ENCODE results near the gene ZNF774. TPM values are rescaled to one million over a fixed set of nuclear protein-coding genes. Genes with fewer than 3 reads are reported as not detected.

ZNF774 gene
- total RNA-seq, 1 donor from 2014 or later = 4.8 TPM

DNA sequence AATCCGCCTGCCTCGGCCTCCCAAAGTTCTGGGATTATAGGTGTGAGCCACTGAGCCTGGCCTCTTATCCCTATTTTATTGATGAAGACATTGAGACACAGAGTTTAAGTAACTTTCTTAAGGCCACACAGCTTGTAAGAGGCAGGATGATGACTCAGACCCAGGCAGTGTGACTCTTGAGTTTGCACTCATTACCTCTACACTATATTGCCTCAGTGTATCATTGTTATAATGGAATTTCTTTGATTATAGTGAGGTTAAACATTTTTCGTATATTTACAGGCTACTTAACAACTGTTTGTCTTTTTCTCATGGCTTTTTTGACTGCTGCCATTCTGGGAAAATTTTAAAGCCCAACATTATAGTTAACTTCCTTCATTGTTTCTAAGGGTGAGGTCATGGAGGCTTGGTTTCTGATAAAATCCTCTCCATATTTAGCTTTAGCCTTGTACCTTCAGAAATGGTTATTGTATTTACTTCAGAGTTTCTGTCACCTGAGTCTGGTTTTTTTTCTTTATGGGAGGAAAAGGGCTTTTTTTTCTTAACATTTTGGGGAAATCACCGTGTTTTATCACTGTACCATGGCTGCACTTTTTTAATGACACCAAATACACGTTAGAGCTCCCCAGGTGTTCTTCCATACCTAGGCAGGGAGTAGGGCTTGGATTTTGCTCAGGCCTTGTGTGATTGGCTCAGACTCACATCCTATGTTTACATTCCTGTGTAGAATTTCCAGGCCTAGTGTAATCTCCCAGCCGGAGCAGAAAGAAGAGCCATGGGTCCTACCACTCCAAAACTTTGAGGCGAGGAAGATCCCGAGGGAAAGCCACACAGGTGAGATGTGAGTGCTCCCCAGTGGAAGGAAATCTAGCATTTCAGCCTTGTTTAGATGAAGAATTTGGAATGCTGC is 6.3 kb downstream of the ZNF774 start:
- Mint-ChIP-seq H3K27ac (peak overlapping the region; percentile 80), H3K4me1 (ENCODE audit: unreplicated experiment) (peaks cover 3% of the 10 kb centered on the region), H3K36me3 (peaks cover 7% of the 10 kb centered on the region), H3K9me3 (no peaks in the 10 kb centered on the region), H3K4me3 (no peak overlapping the region), H3K27me3 (no peaks in the 10 kb centered on the region)
- DNase-seq (ENCODE audit: extremely low spot score, unreplicated experiment) = no peak
- TF ChIP-seq, protein P1, sequence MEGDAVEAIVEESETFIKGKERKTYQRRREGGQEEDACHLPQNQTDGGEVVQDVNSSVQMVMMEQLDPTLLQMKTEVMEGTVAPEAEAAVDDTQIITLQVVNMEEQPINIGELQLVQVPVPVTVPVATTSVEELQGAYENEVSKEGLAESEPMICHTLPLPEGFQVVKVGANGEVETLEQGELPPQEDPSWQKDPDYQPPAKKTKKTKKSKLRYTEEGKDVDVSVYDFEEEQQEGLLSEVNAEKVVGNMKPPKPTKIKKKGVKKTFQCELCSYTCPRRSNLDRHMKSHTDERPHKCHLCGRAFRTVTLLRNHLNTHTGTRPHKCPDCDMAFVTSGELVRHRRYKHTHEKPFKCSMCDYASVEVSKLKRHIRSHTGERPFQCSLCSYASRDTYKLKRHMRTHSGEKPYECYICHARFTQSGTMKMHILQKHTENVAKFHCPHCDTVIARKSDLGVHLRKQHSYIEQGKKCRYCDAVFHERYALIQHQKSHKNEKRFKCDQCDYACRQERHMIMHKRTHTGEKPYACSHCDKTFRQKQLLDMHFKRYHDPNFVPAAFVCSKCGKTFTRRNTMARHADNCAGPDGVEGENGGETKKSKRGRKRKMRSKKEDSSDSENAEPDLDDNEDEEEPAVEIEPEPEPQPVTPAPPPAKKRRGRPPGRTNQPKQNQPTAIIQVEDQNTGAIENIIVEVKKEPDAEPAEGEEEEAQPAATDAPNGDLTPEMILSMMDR (conservative IDR thresholded peaks at IDR 0.05) = no peak

DNA sequence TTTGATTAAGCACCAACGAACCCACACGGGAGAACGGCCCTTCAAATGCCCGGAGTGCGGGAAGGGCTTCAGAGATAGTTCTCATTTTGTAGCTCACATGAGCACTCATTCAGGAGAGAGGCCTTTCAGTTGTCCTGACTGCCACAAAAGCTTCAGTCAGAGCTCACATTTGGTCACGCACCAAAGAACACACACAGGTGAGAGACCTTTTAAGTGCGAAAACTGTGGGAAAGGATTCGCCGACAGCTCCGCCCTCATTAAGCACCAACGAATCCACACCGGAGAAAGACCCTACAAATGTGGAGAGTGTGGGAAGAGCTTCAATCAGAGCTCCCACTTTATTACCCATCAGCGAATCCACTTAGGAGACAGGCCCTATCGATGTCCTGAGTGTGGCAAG is 8.7 kb downstream of the ZNF774 start:
- H3K27me3 Mint-ChIP-seq = no peaks in the 10 kb centered on the region
- no peak overlapping the region for H3K27ac Mint-ChIP-seq
- no peak for DNase-seq (ENCODE audit: extremely low spot score, unreplicated experiment)
- TF ChIP-seq, protein P1 (conservative IDR thresholded peaks at IDR 0.05) = no peak
- peaks cover 3% of the 10 kb centered on the region for H3K4me1 Mint-ChIP-seq (ENCODE audit: unreplicated experiment)
- no peak overlapping the region for H3K4me3 Mint-ChIP-seq
- H3K36me3 Mint-ChIP-seq = peaks cover 7% of the 10 kb centered on the region
- no peaks in the 10 kb centered on the region for H3K9me3 Mint-ChIP-seq

DNA sequence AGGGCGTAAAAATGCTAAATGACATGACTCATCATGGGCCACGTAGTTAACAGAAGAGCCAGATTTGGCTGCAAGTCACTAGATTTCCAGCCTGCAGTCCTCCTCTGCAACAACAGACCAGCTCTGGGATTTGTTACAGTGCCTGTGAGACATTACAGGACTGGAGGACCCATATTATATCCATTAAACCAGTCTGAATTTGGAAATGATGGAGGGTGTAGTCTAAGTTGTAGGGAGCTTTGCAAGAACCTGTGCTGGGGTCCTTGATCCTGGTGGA is 10.8 kb downstream of the ZNF774 start:
- Mint-ChIP-seq H3K4me1 (ENCODE audit: unreplicated experiment) (peaks cover 11% of the 10 kb centered on the region), H3K27ac (peak overlapping the region; percentile 72), H3K27me3 (no peaks in the 10 kb centered on the region), H3K9me3 (no peaks in the 10 kb centered on the region), H3K4me3 (no peak overlapping the region), H3K36me3 (peaks cover 7% of the 10 kb centered on the region)
- no peak for DNase-seq (ENCODE audit: extremely low spot score, unreplicated experiment)
- TF ChIP-seq, protein P1 (conservative IDR thresholded peaks at IDR 0.05) = no peak

DNA sequence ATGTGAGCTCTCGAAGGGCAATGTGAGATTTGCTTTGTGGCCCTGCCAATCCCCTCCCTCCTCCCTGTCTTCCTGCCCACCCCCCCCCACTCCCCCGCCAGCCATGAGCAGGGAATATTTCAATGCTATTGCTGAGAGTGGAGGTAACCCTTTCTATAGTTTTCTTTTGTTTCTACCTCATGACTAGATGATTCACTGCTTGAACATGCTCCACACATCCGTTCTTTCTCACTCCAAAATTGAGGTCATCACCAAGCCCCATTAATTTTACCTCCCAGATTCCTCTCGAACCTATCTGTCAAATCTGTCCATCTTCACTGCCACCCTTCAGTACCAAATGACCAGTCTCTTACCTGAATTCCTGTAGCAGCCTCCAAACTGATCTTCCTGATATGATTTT is 12.2 kb downstream of the ZNF774 start:
- H3K9me3 Mint-ChIP-seq = no peaks in the 10 kb centered on the region
- peak overlapping the region; percentile 27 for H3K27ac Mint-ChIP-seq
- TF ChIP-seq, protein P1 (conservative IDR thresholded peaks at IDR 0.05) = no peak
- peaks cover 7% of the 10 kb centered on the region for H3K36me3 Mint-ChIP-seq
- H3K27me3 Mint-ChIP-seq = no peaks in the 10 kb centered on the region
- H3K4me1 Mint-ChIP-seq (ENCODE audit: unreplicated experiment) = peaks cover 11% of the 10 kb centered on the region
- DNase-seq (ENCODE audit: extremely low spot score, unreplicated experiment) = no peak
- H3K4me3 Mint-ChIP-seq = no peak overlapping the region

DNA sequence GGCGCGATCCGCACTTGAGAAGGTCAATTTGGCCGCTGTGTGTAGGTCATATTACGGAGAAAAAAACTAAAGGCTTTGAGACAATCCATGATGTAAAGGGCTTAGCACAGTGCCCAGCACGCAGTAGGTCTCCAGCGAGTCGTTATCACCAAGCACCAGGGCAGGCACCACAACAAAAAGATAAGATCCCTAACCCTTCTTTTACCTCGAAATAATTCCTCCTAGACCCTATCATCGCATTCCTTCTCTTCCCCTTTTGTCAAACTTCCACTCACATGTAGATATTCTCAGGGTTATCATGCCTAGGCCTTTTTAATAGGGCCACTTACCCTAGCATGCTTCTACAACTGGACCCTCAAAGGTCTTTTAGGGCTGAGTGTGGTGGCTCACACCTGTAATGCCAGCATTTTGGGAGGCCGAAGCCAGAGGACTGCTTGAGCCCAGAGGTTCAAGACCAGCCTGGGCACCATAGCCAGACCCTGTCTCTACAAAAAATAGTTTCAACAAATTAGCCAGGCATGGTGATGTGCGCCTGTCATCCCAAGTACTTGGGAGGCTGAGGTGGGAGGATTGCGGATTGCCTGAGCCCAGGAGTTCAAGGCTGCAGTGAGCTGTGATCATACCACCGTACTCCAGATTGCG is 13.5 kb downstream of the ZNF774 start:
- no peaks in the 10 kb centered on the region for H3K9me3 Mint-ChIP-seq
- H3K4me1 Mint-ChIP-seq (ENCODE audit: unreplicated experiment) = peaks cover 11% of the 10 kb centered on the region
- H3K27ac Mint-ChIP-seq = no peak overlapping the region
- H3K4me3 Mint-ChIP-seq = no peak overlapping the region
- DNase-seq (ENCODE audit: extremely low spot score, unreplicated experiment) = no peak
- peaks cover under 1% of the 10 kb centered on the region for H3K36me3 Mint-ChIP-seq
- TF ChIP-seq, protein P1 (conservative IDR thresholded peaks at IDR 0.05) = no peak
- no peaks in the 10 kb centered on the region for H3K27me3 Mint-ChIP-seq

All from type B pancreatic cell (in vitro differentiated cells).